BJ (cell line): ENCODE results near the gene PDE7B. TPM values are rescaled to one million over a fixed set of nuclear protein-coding genes. Genes with fewer than 3 reads are reported as not detected.

ENCODE experiments used
- CTCF ChIA-PET: fragments of 350-600 bp; formaldehyde crosslinking; extraction: SDS; loops from one replicate; lab custom pipeline; 2021; ENCODE audit warnings: antibody characterized with exemption, inconsistent platforms; lab: Yijun Ruan, JAX
- POLR2A ChIA-PET: fragments of 300-600 bp; sonication (Branson Sonifier 250); formaldehyde crosslinking; extraction: SDS; loops from one replicate; lab custom pipeline; 2021; ENCODE audit warnings: antibody characterized with exemption; lab: Charles Lee
- DNase-seq: peaks from one replicate; pipeline ENCODE4 v3.0.0-alpha.2; 2011; ENCODE audit warnings: low read depth
- H3K27me3 ChIP-seq: 2 replicates; pipeline ENCODE4 v1.6.0; 2011; ENCODE audit warnings: low read length; ENCODE audit not compliant: control insufficient read depth, insufficient read depth
- H3K36me3 ChIP-seq: 2 replicates; pipeline ENCODE4 v1.5.1; 2011; ENCODE audit warnings: low read length; ENCODE audit not compliant: control insufficient read depth, insufficient read depth
- H3K4me3 ChIP-seq: 2 replicates; pipeline ENCODE4 v1.5.1; 2011; ENCODE audit warnings: low read depth, mild to moderate bottlenecking, control low read depth, low read length
- polyA plus RNA-seq: library from polyadenylated mRNA; depleted of rRNA; stranded (reverse); fragments of >200 nt; gene quantifications from 2 replicates; pipeline ENCODE4 v1.2.3, GENCODE V29; 2011
- TF ChIP-seq, protein P1 (sequence below): IDR thresholded peaks from 2 replicates; pipeline ENCODE4 v1.5.1; 2011; ENCODE audit warnings: low read depth, mild to moderate bottlenecking, control low read depth, inconsistent platforms, low read length, moderate library complexity; ENCODE audit not compliant: insufficient read depth

PDE7B gene
- polyA plus RNA-seq, 1 experiment = 2.7 TPM

DNA sequence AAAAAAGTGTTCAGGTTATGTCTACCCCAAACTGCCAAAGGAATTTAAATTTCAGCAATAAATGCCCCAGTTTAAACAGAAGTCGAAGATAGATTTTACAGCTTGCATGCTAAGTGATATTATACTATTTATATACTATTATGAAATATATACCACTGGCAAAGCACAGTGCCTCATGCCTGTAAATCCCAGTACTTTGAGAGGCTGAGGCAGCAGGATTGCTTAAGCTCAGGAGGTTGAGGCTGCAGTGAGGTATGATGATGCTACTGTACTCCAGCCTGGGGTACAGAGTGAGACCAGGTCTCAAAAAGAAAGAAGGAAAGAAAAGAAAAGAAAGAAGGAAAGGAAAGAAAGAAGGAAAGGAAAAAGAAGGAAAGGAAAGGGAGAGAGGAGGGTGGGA, 296.6 kb downstream of the PDE7B start:
- H3K36me3 ChIP-seq = no peaks in the 10 kb centered on the region
- H3K4me3 ChIP-seq = no peak overlapping the region
- ChIA-PET POLR2A (no interaction called here), CTCF (interaction anchor here (0.8 to 1.5 kb wide), 2 partner anchors 8 to 10 kb away, joined by 3 to 4 read pairs; no protein-coding TSS in a partner anchor)
- no peaks in the 10 kb centered on the region for H3K27me3 ChIP-seq
- TF ChIP-seq, protein P1, sequence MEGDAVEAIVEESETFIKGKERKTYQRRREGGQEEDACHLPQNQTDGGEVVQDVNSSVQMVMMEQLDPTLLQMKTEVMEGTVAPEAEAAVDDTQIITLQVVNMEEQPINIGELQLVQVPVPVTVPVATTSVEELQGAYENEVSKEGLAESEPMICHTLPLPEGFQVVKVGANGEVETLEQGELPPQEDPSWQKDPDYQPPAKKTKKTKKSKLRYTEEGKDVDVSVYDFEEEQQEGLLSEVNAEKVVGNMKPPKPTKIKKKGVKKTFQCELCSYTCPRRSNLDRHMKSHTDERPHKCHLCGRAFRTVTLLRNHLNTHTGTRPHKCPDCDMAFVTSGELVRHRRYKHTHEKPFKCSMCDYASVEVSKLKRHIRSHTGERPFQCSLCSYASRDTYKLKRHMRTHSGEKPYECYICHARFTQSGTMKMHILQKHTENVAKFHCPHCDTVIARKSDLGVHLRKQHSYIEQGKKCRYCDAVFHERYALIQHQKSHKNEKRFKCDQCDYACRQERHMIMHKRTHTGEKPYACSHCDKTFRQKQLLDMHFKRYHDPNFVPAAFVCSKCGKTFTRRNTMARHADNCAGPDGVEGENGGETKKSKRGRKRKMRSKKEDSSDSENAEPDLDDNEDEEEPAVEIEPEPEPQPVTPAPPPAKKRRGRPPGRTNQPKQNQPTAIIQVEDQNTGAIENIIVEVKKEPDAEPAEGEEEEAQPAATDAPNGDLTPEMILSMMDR = no peak
- no peak for DNase-seq

GRCh38 chr6:136148523-136148922, 297.0 kb downstream of the PDE7B start:
- POLR2A ChIA-PET = no interaction called here
- no peak overlapping the region for H3K4me3 ChIP-seq
- TF ChIP-seq, protein P1 = no peak
- no peaks in the 10 kb centered on the region for H3K27me3 ChIP-seq
- H3K36me3 ChIP-seq = no peaks in the 10 kb centered on the region
- DNase-seq = no peak
- CTCF ChIA-PET = interaction anchor here (1.5 kb wide), 1 partner anchor 9 kb away, joined by 4 read pairs; no protein-coding TSS in a partner anchor

GRCh38 chr6:136149311-136149710, 297.8 kb downstream of the PDE7B start:
- TF ChIP-seq, protein P1 = no peak
- POLR2A ChIA-PET = no interaction called here
- H3K27me3 ChIP-seq = no peaks in the 10 kb centered on the region
- H3K36me3 ChIP-seq = no peaks in the 10 kb centered on the region
- CTCF ChIA-PET = interaction anchor here (0.6 kb wide), 1 partner anchor 46 kb away, joined by 3 read pairs; no protein-coding TSS in a partner anchor
- DNase-seq = peak; percentile 23
- no peak overlapping the region for H3K4me3 ChIP-seq

- no peak for DNase-seq
- Histone ChIP-seq H3K4me3 (no peak overlapping the region), H3K36me3 (no peaks in the 10 kb centered on the region; the same call in 1 of the 2 replicates), H3K27me3 (no peaks in the 10 kb centered on the region)
- TF ChIP-seq, protein P1 = no peak
- CTCF ChIA-PET = no interaction called here
- POLR2A ChIA-PET = no interaction called here
These were observed 299.5 kb downstream of the PDE7B start for GRCh38 chr6:136150961-136151360.

DNA sequence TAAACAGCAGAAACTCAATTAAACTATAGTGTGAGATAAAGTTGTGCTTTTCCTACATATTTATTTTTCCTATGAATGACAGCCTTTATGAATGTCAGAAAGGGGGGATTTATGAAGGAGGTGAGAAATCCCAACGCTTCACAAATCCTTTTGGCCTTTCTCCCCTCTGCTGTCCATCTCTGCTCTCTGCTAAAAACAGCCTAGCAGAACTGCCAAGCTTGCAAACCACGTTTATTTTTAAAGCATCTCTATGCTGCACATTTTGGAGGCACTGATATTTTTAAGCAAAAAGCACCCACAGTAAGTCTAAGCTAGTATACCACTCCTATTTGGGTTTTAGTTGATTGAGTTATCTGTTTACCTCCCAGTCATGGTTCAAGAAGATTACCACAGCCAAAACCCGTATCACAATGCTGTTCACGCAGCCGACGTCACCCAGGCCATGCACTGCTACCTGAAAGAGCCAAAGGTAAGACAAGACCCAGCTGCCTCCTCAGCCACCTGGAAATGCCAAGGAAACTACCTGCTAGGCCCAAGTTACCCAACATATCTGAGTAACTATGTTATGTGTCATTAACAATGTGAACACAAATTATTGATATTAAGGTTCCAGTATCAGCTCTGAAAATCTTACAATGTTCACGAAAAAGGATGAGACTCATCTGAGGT, 302.3 kb downstream of the PDE7B start:
- H3K4me3 ChIP-seq = no peak overlapping the region
- H3K27me3 ChIP-seq = no peaks in the 10 kb centered on the region
- ChIA-PET CTCF (no interaction called here), POLR2A (interaction anchor here (0.7 kb wide), 1 partner anchor 15 kb away, joined by 7 read pairs; no protein-coding TSS in a partner anchor)
- TF ChIP-seq, protein P1 = no peak
- H3K36me3 ChIP-seq = no peaks in the 10 kb centered on the region; the same call in 1 of the 2 replicates
- no peak for DNase-seq
